ENCODE measurements around the gene TCF7L1. TPM values are rescaled to one million over a fixed set of nuclear protein-coding genes. Genes with fewer than 3 reads are reported as not detected.

The TCF7L1 gene
- total RNA-seq, 2 donors from 2014 or later, result 71.9 to 73.3 TPM

DNA sequence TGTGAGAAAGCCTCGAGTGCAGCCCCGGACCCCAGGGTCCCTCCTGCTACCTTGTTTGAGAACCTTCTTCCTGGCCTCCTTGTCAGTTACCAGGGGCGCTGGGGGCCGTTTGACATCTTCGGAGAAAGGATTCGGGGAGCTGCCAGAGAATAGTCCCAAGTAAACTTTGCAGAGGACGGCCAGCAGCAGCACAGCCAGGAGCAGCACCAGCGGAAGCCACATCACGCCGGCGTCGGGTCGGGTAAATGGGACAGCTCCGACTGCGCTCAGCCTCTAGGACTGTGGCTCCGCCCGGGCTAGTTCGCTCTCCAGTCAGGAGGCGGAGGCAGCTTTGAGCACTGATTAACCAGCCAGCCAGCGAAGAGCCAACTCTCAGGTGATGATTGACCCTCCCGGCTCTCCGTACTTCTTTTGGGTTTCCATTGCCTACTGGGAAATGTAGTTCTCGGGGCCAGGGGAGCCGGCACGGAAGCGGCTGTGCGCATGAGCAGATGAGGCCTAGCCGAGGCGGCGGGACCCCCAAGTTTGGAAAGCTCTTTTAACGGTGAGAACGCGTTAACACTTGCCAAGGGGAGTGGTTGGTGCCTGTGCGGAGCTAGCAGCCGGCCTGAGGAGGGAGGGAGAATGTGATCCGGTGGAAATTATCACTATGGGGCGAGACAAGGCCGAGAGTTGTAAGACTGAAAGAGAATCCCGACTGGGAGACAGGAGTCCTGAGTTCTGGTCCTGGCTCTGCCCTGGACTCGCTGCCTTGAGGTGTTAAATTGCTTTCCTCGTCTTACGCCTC is 221.3 kb downstream of the TCF7L1 start, which contains the start of the genes ELMOD3 and RETSAT:
ELMOD3 (plus strand) TSS at position 484 of the 787 bp plus-strand sequence. CDS start 2,430 bp downstream, outside the sequence.
RETSAT (minus strand) TSS at position 243 of the 787 bp plus-strand sequence; CDS start at position 222, 21 bp downstream.
- Mint-ChIP-seq H3K4me1 (peaks cover 21% of the 10 kb centered on the region), H3K27me3 (ENCODE audit: insufficient read depth) (peaks cover 2% of the 10 kb centered on the region), H3K9me3 (no peaks in the 10 kb centered on the region), H3K36me3 (ENCODE audit: low read depth) (peaks cover 17% of the 10 kb centered on the region), H3K27ac (peak within 1 kb of the TSS; percentile 96), H3K4me3 (peak within 1 kb of the TSS; percentile 90)
- Histone ChIP-seq H3K27me3 (ENCODE audit: control insufficient read depth, insufficient read depth, low read length, poor library complexity, severe bottlenecking) (no peaks in the 10 kb centered on the region), H3K27ac (ENCODE audit: low read depth, low read length) (no peak within 1 kb of the TSS), H3K4me1 (ENCODE audit: control insufficient read depth, insufficient read depth, low read length) (peaks cover 8% of the 10 kb centered on the region), H3K4me3 (ENCODE audit: low read length) (peak within 1 kb of the TSS; percentile 92), H3K9ac (ENCODE audit: extremely low read depth, low read length, poor library complexity, severe bottlenecking) (peak within 1 kb of the TSS; percentile 69), H3K9me3 (ENCODE audit: control insufficient read depth, low read length) (no peaks in the 10 kb centered on the region), H3K36me3 (ENCODE audit: control insufficient read depth, insufficient read depth, low read length) (peaks cover 36% of the 10 kb centered on the region)
- TF ChIP-seq, protein P1, sequence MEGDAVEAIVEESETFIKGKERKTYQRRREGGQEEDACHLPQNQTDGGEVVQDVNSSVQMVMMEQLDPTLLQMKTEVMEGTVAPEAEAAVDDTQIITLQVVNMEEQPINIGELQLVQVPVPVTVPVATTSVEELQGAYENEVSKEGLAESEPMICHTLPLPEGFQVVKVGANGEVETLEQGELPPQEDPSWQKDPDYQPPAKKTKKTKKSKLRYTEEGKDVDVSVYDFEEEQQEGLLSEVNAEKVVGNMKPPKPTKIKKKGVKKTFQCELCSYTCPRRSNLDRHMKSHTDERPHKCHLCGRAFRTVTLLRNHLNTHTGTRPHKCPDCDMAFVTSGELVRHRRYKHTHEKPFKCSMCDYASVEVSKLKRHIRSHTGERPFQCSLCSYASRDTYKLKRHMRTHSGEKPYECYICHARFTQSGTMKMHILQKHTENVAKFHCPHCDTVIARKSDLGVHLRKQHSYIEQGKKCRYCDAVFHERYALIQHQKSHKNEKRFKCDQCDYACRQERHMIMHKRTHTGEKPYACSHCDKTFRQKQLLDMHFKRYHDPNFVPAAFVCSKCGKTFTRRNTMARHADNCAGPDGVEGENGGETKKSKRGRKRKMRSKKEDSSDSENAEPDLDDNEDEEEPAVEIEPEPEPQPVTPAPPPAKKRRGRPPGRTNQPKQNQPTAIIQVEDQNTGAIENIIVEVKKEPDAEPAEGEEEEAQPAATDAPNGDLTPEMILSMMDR (conservative IDR thresholded peaks at IDR 0.05), result no peak
- WGBS, 2 experiments (ENCODE audit: insufficient coverage in 1 of 2, insufficient read length in 1 of 2), result 3 to 5% methylated on average over 31 to 42 of the region's 42 CpGs
- peak; percentile 99 for DNase-seq

GRCh38 chr2:85355073-85355410 is 221.8 kb downstream of the TCF7L1 start:
- Histone ChIP-seq H3K27ac (ENCODE audit: low read depth, low read length) (no peak overlapping the region), H3K4me1 (ENCODE audit: control insufficient read depth, insufficient read depth, low read length) (peaks cover 8% of the 10 kb centered on the region), H3K36me3 (ENCODE audit: control insufficient read depth, insufficient read depth, low read length) (peaks cover 35% of the 10 kb centered on the region), H3K9me3 (ENCODE audit: control insufficient read depth, low read length) (no peaks in the 10 kb centered on the region), H3K4me3 (ENCODE audit: low read length) (peak overlapping the region; percentile 92), H3K9ac (ENCODE audit: extremely low read depth, low read length, poor library complexity, severe bottlenecking) (peak overlapping the region; percentile 62), H3K27me3 (ENCODE audit: control insufficient read depth, insufficient read depth, low read length, poor library complexity, severe bottlenecking) (no peaks in the 10 kb centered on the region)
- Mint-ChIP-seq H3K4me3 (peak overlapping the region; percentile 90), H3K27ac (peak overlapping the region; percentile 96), H3K36me3 (ENCODE audit: low read depth) (peaks cover 13% of the 10 kb centered on the region), H3K27me3 (ENCODE audit: insufficient read depth) (peaks cover 2% of the 10 kb centered on the region), H3K9me3 (no peaks in the 10 kb centered on the region), H3K4me1 (peaks cover 21% of the 10 kb centered on the region)
- no peak for DNase-seq
- WGBS, 2 experiments (ENCODE audit: insufficient coverage in 1 of 2, insufficient read length in 1 of 2), result 23 to 25% methylated on average over 6 to 10 of the region's 10 CpGs
- TF ChIP-seq, protein P1 (conservative IDR thresholded peaks at IDR 0.05), result no peak

GRCh38 chr2:85355521-85355920 is 222.3 kb downstream of the TCF7L1 start:
- Histone ChIP-seq H3K36me3 (ENCODE audit: control insufficient read depth, insufficient read depth, low read length) (peaks cover 30% of the 10 kb centered on the region), H3K9me3 (ENCODE audit: control insufficient read depth, low read length) (no peaks in the 10 kb centered on the region), H3K4me3 (ENCODE audit: low read length) (peak overlapping the region; percentile 92), H3K27me3 (ENCODE audit: control insufficient read depth, insufficient read depth, low read length, poor library complexity, severe bottlenecking) (no peaks in the 10 kb centered on the region), H3K4me1 (ENCODE audit: control insufficient read depth, insufficient read depth, low read length) (peaks cover 8% of the 10 kb centered on the region), H3K27ac (ENCODE audit: low read depth, low read length) (no peak overlapping the region), H3K9ac (ENCODE audit: extremely low read depth, low read length, poor library complexity, severe bottlenecking) (no peak overlapping the region)
- Mint-ChIP-seq H3K27me3 (ENCODE audit: insufficient read depth) (peaks cover 2% of the 10 kb centered on the region), H3K4me3 (peak overlapping the region; percentile 90), H3K4me1 (peaks cover 21% of the 10 kb centered on the region), H3K36me3 (ENCODE audit: low read depth) (peaks cover 9% of the 10 kb centered on the region), H3K27ac (no peak overlapping the region), H3K9me3 (no peaks in the 10 kb centered on the region)
- TF ChIP-seq, protein P1 (conservative IDR thresholded peaks at IDR 0.05), result no peak
- DNase-seq, result no peak
- WGBS, 2 experiments (ENCODE audit: insufficient coverage in 1 of 2, insufficient read length in 1 of 2), result 92 to 100% methylated on average over 1 to 3 of the region's 3 CpGs

All from endodermal cell (in vitro differentiated cells).